Uterus (tissue), 4 donors: Measurements from ENCODE around the gene BTN1A1. TPM values are rescaled to one million over a fixed set of nuclear protein-coding genes. Genes with fewer than 3 reads are reported as not detected.
A peak's percentile ranks its signal among the peaks of the same experiment; 100 is the strongest.

Experiments
- DNase-seq, 2 donors: peaks; one replicate each; pipeline ENCODE4 v3.0.0-alpha.2; 2019 to 2020
- H3K27ac ChIP-seq, 2 donors: fragments of 200-600 bp; sonication (generic); 1 replicate in 1 of 2; 2 replicates in 1 of 2; pipeline ENCODE4 v1.5.1; 2016 to 2018
- H3K27me3 ChIP-seq, 2 donors: fragments of 200-600 bp; sonication (generic); one replicate each; pipeline ENCODE4 v1.5.1; 2018 to 2019; ENCODE audit warnings: control low read depth in 1 of 2
- H3K36me3 ChIP-seq, 2 donors: fragments of 200-600 bp; sonication (generic); one replicate each; pipeline ENCODE4 v1.5.1; 2019; ENCODE audit warnings: control low read depth in 1 of 2
- H3K4me1 ChIP-seq, 2 donors: fragments of 200-600 bp; sonication (generic); one replicate each; pipeline ENCODE4 v1.5.1; 2018 to 2019; ENCODE audit warnings: control low read depth in 1 of 2
- H3K4me3 ChIP-seq, 2 donors: fragments of 200-600 bp; sonication (generic); 1 replicate in 1 of 2; 2 replicates in 1 of 2; pipeline ENCODE4 v1.5.1; 2018 to 2019; ENCODE audit warnings: mild to moderate bottlenecking in 1 of 2
- H3K9me3 ChIP-seq, 2 donors: fragments of 200-600 bp; sonication (generic); one replicate each; pipeline ENCODE4 v1.5.1; 2019; ENCODE audit warnings: control low read depth in 1 of 2
- POLR2A ChIP-seq, 2 donors: fragments of 450-650 bp; IDR thresholded peaks; one replicate each; pipeline ENCODE4 v1.6.1; 2016; ENCODE audit warnings: antibody characterized with exemption in 2 of 2, mild to moderate bottlenecking in 1 of 2, moderate library complexity in 1 of 2
- intact Hi-C: fragments of 100-400 bp; cut with DNase I; formaldehyde crosslinking; loops from one replicate; pipeline ENCODE4 v1.15.1; 2023; ENCODE audit warnings: low total_unique reads
- total RNA-seq, 4 donors: library from RNA; depleted of rRNA in 3 of 4; stranded (reverse); fragments of >200 nt in 3 of 4; gene quantifications; one replicate each; pipeline versions ENCODE4 v1.1.0 to v1.2.4, GENCODE V29; 2014 to 2023
- TF ChIP-seq, protein P1 (sequence below), 4 experiments: fragments of 200-600 bp in 2 of 4; fragments of 450-650 bp in 2 of 4; sonication (generic) in 2 of 4; IDR thresholded peaks; one replicate each; pipeline ENCODE4 v1.5.1; 2016 to 2019; ENCODE audit warnings: antibody characterized with exemption in 4 of 4, mild to moderate bottlenecking in 2 of 4, moderate library complexity in 1 of 4
- donor health status: DM: yes; HTN: yes; CAD: no.

BTN1A1 gene
- total RNA-seq, 4 donors from 2014 or later, result 0.07 TPM; not detected in 3

DNA sequence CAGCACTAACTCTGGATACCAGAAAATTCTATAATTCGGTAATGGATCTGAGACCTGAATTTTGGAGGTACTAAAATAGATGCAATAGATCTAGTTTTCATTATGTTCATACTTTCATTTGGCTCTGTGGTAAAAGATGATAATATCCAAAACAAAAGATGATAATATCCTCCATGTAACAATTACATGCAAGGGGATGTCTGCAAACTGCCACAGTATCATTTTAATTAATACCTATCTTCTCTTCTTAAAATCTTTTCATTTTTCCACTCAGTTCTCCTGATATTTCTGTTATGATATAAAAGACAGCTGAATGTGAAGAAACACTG, 26.7 kb upstream of the BTN1A1 start:
- Histone ChIP-seq H3K9me3 (no peaks in the 10 kb centered on the region), H3K36me3 (no peaks in the 10 kb centered on the region), H3K4me3 (peak overlapping the region; percentile 45 to 47), H3K4me1 (no peaks in the 10 kb centered on the region), H3K27me3 (no peaks in the 10 kb centered on the region), H3K27ac (peak overlapping the region; percentile 86 to 98)
- intact Hi-C loops, result no loop called here
- DNase-seq, result no peak
- TF ChIP-seq POLR2A (IDR thresholded peaks at IDR 0.05), result no peak
- TF ChIP-seq, protein P1, sequence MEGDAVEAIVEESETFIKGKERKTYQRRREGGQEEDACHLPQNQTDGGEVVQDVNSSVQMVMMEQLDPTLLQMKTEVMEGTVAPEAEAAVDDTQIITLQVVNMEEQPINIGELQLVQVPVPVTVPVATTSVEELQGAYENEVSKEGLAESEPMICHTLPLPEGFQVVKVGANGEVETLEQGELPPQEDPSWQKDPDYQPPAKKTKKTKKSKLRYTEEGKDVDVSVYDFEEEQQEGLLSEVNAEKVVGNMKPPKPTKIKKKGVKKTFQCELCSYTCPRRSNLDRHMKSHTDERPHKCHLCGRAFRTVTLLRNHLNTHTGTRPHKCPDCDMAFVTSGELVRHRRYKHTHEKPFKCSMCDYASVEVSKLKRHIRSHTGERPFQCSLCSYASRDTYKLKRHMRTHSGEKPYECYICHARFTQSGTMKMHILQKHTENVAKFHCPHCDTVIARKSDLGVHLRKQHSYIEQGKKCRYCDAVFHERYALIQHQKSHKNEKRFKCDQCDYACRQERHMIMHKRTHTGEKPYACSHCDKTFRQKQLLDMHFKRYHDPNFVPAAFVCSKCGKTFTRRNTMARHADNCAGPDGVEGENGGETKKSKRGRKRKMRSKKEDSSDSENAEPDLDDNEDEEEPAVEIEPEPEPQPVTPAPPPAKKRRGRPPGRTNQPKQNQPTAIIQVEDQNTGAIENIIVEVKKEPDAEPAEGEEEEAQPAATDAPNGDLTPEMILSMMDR (IDR thresholded peaks at IDR 0.05), result no peak

- Histone ChIP-seq H3K4me3 (peak overlapping the region; percentile 45 to 47), H3K36me3 (no peaks in the 10 kb centered on the region), H3K4me1 (no peaks in the 10 kb centered on the region), H3K9me3 (no peaks in the 10 kb centered on the region), H3K27me3 (no peaks in the 10 kb centered on the region), H3K27ac (peak overlapping the region; percentile 86 to 98)
- TF ChIP-seq, protein P1 (IDR thresholded peaks at IDR 0.05), result no peak
- TF ChIP-seq POLR2A (IDR thresholded peaks at IDR 0.05), result peak; percentile 68 to 92
- intact Hi-C loops, result no loop called here
- peak; percentile 74 to 86 for DNase-seq
Observed at GRCh38 chr6:26473758-26474438, 26.2 kb upstream of the BTN1A1 start.

- no peak for DNase-seq
- no peaks in the 10 kb centered on the region for H3K36me3 ChIP-seq
- no peaks in the 10 kb centered on the region for H3K27me3 ChIP-seq
- H3K9me3 ChIP-seq, result no peaks in the 10 kb centered on the region
- peak overlapping the region; percentile 86 to 98 for H3K27ac ChIP-seq
- H3K4me3 ChIP-seq, result peak overlapping the region; percentile 45 to 47
- intact Hi-C loops, result no loop called here
- H3K4me1 ChIP-seq, result no peaks in the 10 kb centered on the region
- TF ChIP-seq, protein P1 (IDR thresholded peaks at IDR 0.05), result no peak
Observed at GRCh38 chr6:26474439-26474881, 25.6 kb upstream of the BTN1A1 start.

- no peaks in the 10 kb centered on the region for H3K36me3 ChIP-seq
- H3K9me3 ChIP-seq, result no peaks in the 10 kb centered on the region
- intact Hi-C loops, result no loop called here
- H3K27ac ChIP-seq, result peak overlapping the region; percentile 86 to 98
- no peaks in the 10 kb centered on the region for H3K27me3 ChIP-seq
- H3K4me1 ChIP-seq, result no peaks in the 10 kb centered on the region
- TF ChIP-seq POLR2A (IDR thresholded peaks at IDR 0.05), result no peak
- TF ChIP-seq, protein P1 (IDR thresholded peaks at IDR 0.05), result no peak
- DNase-seq, result no peak
- no peak overlapping the region for H3K4me3 ChIP-seq
Observed at GRCh38 chr6:26475823-26476729, 24.0 kb upstream of the BTN1A1 start.

DNA sequence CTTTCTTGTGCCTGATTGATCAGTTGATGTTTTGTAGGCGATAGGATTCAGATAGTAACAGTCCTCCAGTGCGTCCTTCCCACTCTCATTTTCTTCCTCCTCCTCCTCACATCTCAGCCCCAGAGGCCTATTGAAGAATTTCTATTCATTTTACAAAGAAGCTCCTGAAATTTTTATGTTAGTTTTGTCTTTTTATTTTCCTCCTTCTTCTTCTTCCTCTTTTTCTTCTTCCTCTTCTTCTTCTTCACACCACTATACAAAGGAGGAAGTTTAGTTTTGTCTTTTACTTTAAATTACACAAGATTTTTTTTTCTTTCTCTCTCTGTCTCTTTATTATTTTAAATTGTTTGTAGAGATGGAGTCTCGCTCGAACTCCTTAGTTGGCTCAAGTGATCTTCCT, 23.2 kb upstream of the BTN1A1 start:
- Histone ChIP-seq H3K27ac (peak overlapping the region; percentile 19 to 98), H3K27me3 (no peaks in the 10 kb centered on the region), H3K4me3 (no peak overlapping the region), H3K36me3 (no peaks in the 10 kb centered on the region), H3K9me3 (no peaks in the 10 kb centered on the region), H3K4me1 (no peaks in the 10 kb centered on the region)
- DNase-seq, result no peak
- TF ChIP-seq POLR2A (IDR thresholded peaks at IDR 0.05), result no peak
- TF ChIP-seq, protein P1 (IDR thresholded peaks at IDR 0.05), result no peak
- intact Hi-C loops, result no loop called here
